BJ (cell line): ENCODE results near the gene SPTB. TPM values are rescaled to one million over a fixed set of nuclear protein-coding genes. Genes with fewer than 3 reads are reported as not detected.

Experiments
- CTCF ChIA-PET: fragments of 350-600 bp; formaldehyde crosslinking; extraction: SDS; loops from one replicate; lab custom pipeline; 2021; ENCODE audit warnings: antibody characterized with exemption, inconsistent platforms; lab: Yijun Ruan, JAX
- POLR2A ChIA-PET: fragments of 300-600 bp; sonication (Branson Sonifier 250); formaldehyde crosslinking; extraction: SDS; loops from one replicate; lab custom pipeline; 2021; ENCODE audit warnings: antibody characterized with exemption; lab: Charles Lee
- DNase-seq: peaks from one replicate; pipeline ENCODE4 v3.0.0-alpha.2; 2011; ENCODE audit warnings: low read depth
- H3K27me3 ChIP-seq: 2 replicates; pipeline ENCODE4 v1.6.0; 2011; ENCODE audit warnings: low read length; ENCODE audit not compliant: control insufficient read depth, insufficient read depth
- H3K36me3 ChIP-seq: 2 replicates; pipeline ENCODE4 v1.5.1; 2011; ENCODE audit warnings: low read length; ENCODE audit not compliant: control insufficient read depth, insufficient read depth
- H3K4me3 ChIP-seq: 2 replicates; pipeline ENCODE4 v1.5.1; 2011; ENCODE audit warnings: low read depth, mild to moderate bottlenecking, control low read depth, low read length
- CTCF ChIP-seq: IDR thresholded peaks from 2 replicates; pipeline ENCODE4 v1.5.1; 2011; ENCODE audit warnings: low read depth, mild to moderate bottlenecking, control low read depth, inconsistent platforms, low read length, moderate library complexity; ENCODE audit not compliant: insufficient read depth
- polyA plus RNA-seq: library from polyadenylated mRNA; depleted of rRNA; stranded (reverse); fragments of >200 nt; gene quantifications from 2 replicates; pipeline ENCODE4 v1.2.3, GENCODE V29; 2011

The SPTB gene
- polyA plus RNA-seq, 1 experiment, result 0.02 TPM

DNA sequence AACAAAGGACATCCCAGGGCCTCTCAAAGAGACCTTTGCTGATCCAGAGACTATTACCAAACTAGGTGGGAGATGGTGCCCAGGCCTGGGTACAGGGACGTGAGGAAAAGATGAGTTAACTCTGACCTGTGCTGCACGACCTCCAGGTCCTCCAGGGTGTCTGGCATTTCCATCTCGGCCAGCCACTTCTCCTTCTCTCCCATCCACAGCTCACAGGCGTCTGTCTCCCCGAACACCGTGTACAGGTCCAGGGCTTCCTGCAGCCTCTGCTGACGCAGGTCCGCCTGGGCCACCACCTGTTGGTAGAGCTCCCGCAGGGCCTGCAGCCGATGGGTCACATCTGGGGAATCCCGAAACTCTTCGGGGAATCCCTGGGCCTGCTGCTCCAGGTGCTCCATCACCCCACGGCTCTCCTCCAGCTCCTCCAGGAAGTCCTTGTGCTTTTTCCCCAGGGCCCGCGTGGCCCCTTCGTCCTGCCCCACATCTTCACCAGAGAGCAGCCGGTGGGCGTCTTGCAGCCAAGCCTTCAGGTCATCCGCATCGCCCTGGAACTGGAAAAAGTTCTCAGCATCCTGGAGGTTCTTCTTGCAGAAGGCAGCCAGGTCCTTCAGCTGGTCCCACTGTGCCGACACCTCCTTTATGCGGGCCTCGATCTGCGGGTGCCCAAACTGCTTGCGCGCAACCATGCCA lies 86.7 kb downstream of the SPTB start:
- no peak for DNase-seq
- TF ChIP-seq CTCF, result no peak
- POLR2A ChIA-PET, result no interaction called here
- no peaks in the 10 kb centered on the region for H3K36me3 ChIP-seq
- H3K27me3 ChIP-seq, result no peaks in the 10 kb centered on the region
- H3K4me3 ChIP-seq, result no peak overlapping the region
- CTCF ChIA-PET, result interaction anchor here (0.6 to 9.4 kb wide), 6 partner anchors 8 to 301 kb away, joined by 3 to 67 read pairs (median 4); no protein-coding TSS in a partner anchor

DNA sequence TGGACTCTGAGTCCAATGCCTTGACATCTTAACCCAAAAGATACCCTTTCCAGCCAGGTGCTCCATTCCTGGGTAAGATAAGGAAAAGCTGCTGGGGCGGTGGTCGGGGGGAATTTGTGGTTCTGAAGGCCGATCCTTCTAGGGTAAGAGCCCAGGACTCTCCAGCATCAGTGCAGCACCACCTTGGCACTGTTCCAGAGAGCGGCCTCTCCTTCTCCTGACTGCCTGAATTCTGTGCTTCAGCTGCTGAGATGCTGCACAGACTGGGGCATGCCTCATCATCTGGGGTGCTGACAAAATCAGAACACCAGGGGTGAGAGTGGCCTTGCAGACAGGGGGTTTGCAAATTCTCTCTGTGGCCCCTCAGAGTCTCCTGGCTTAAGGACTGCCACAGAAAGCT lies 87.5 kb downstream of the SPTB start:
- CTCF ChIA-PET, result interaction anchor here (0.9 to 9.4 kb wide), 3 partner anchors 9 to 31 kb away, joined by 3 to 67 read pairs (median 4); no protein-coding TSS in a partner anchor
- Histone ChIP-seq H3K4me3 (no peak overlapping the region), H3K36me3 (no peaks in the 10 kb centered on the region), H3K27me3 (no peaks in the 10 kb centered on the region)
- DNase-seq, result no peak
- no peak for TF ChIP-seq CTCF
- POLR2A ChIA-PET, result no interaction called here

DNA sequence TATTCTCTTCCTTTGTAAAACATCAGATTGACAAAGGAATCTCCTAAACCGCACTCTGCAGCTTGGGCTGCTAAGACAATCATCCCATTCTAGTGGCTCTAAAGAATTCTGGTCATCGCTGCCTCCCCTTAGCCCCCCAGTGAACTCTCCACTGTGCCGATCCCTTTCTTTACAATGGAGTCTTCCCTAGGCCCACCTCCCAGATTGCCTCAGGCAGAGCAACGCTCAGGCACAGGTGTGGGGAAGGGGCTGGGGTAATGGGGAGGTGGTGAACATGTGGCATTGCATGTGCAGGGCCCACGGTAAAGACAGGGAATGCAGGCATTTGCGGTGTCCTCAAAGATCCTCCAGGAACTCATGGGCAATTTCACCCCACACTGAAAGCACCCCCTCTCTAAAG lies 89.2 kb downstream of the SPTB start:
- TF ChIP-seq CTCF, result no peak
- Histone ChIP-seq H3K4me3 (no peak overlapping the region), H3K36me3 (no peaks in the 10 kb centered on the region), H3K27me3 (no peaks in the 10 kb centered on the region)
- no peak for DNase-seq
- POLR2A ChIA-PET, result no interaction called here
- CTCF ChIA-PET, result interaction anchor here (1.1 to 9.4 kb wide), 2 partner anchors 8 to 11 kb away, joined by 3 to 67 read pairs; no protein-coding TSS in a partner anchor

- Histone ChIP-seq H3K36me3 (no peaks in the 10 kb centered on the region), H3K27me3 (no peaks in the 10 kb centered on the region), H3K4me3 (no peak overlapping the region)
- POLR2A ChIA-PET, result no interaction called here
- no peak for DNase-seq
- CTCF ChIA-PET, result interaction anchor here (1.1 to 9.4 kb wide), 2 partner anchors 8 to 12 kb away, joined by 3 to 67 read pairs; no protein-coding TSS in a partner anchor
- no peak for TF ChIP-seq CTCF
These were observed 90.0 kb downstream of the SPTB start for GRCh38 chr14:64789696-64790095.

- ChIA-PET CTCF (interaction anchor here (0.8 to 9.4 kb wide), 2 partner anchors 13 to 126 kb away, joined by 3 to 67 read pairs; partner anchors contain the start of gene CHURC1), POLR2A (no interaction called here)
- no peaks in the 10 kb centered on the region for H3K27me3 ChIP-seq
- no peak overlapping the region for H3K4me3 ChIP-seq
- no peak for TF ChIP-seq CTCF
- peak; percentile 87 for DNase-seq
- no peaks in the 10 kb centered on the region for H3K36me3 ChIP-seq
These were observed 91.0 kb downstream of the SPTB start for GRCh38 chr14:64788706-64789105.
